Breast epithelium (tissue), 3 donors: ENCODE data around the gene FSTL1.

Experiments used
- CTCF ChIP-seq, 3 donors: fragments of 450-650 bp; IDR thresholded peaks; one replicate each; pipeline ENCODE4 v1.5.1; 2016 to 2017; ENCODE audit warnings: antibody characterized with exemption in 3 of 3, mild to moderate bottlenecking in 3 of 3, moderate library complexity in 3 of 3
- POLR2A ChIP-seq: fragments of 450-650 bp; IDR thresholded peaks from one replicate; pipeline ENCODE4 v1.6.1; 2016; ENCODE audit warnings: antibody characterized with exemption, mild to moderate bottlenecking, moderate library complexity
- POLR2AphosphoS5 ChIP-seq, 3 donors: sonication (generic); formaldehyde crosslinking; IDR thresholded peaks; one replicate each; pipeline ENCODE4 v1.6.1; 2017; ENCODE audit warnings: antibody characterized with exemption in 3 of 3

GRCh38 chr3:120435621-120436020 lies 15.2 kb downstream of the FSTL1 start:
- TF ChIP-seq CTCF (IDR thresholded peaks at IDR 0.05) (no peak), POLR2A (no peak), POLR2AphosphoS5 (IDR thresholded peaks at IDR 0.05) (no peak)
